Measurements from ENCODE around the gene SPATC1L.
A peak's percentile ranks its signal among the peaks of the same experiment; 100 is the strongest.

DNA sequence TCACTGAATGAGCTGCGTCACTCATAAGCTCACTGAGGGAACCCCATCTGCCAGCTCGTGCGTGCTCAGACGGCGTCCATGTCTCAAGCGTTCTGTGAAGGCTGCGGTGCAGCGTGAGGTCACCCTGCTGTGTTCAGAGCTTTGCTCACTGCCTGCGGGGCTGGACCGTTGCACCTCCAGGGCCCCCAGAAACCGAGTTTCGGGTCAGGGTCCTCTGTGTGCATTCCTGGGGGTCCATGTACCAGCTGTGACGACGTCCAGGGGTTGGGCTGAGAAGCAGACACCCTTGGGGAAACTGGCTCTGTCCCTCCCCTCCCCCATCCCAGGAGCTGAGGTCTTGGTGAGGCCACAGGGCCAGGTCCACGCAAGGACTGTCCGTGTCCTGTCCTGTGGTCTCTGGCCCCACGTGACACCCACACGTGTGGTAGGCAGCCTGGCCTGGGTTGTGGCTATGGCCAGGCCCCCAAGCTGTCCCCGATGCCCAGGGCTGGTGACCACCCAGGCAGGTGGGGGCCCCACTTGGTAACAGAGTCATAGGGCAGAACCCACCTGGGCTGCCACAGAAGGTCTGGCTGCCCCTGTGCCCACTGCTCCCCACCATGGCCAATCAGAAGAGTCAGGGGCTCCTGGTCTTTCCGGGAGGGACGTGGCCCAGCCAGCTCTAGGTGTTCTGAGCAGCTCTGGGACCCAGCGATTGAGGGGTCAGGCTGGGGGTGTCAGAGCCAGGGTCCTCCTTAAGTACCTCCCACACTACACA is 53.2 kb downstream of the SPATC1L start:
- TF ChIP-seq POLR2AphosphoS5 (IDR thresholded peaks at IDR 0.05; ENCODE audit: low read depth, low read length) (0 out of 2 replicates have a peak, but pooled peaks have one; percentile 18), TAF1 (IDR thresholded peaks at IDR 0.05; ENCODE audit: borderline replicate concordance, insufficient read depth, low read length) (no peak), SIN3A (IDR thresholded peaks at IDR 0.05; ENCODE audit: borderline replicate concordance, insufficient read depth, low read length) (no peak)
- TF ChIP-seq, protein P1, sequence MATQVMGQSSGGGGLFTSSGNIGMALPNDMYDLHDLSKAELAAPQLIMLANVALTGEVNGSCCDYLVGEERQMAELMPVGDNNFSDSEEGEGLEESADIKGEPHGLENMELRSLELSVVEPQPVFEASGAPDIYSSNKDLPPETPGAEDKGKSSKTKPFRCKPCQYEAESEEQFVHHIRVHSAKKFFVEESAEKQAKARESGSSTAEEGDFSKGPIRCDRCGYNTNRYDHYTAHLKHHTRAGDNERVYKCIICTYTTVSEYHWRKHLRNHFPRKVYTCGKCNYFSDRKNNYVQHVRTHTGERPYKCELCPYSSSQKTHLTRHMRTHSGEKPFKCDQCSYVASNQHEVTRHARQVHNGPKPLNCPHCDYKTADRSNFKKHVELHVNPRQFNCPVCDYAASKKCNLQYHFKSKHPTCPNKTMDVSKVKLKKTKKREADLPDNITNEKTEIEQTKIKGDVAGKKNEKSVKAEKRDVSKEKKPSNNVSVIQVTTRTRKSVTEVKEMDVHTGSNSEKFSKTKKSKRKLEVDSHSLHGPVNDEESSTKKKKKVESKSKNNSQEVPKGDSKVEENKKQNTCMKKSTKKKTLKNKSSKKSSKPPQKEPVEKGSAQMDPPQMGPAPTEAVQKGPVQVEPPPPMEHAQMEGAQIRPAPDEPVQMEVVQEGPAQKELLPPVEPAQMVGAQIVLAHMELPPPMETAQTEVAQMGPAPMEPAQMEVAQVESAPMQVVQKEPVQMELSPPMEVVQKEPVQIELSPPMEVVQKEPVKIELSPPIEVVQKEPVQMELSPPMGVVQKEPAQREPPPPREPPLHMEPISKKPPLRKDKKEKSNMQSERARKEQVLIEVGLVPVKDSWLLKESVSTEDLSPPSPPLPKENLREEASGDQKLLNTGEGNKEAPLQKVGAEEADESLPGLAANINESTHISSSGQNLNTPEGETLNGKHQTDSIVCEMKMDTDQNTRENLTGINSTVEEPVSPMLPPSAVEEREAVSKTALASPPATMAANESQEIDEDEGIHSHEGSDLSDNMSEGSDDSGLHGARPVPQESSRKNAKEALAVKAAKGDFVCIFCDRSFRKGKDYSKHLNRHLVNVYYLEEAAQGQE (IDR thresholded peaks at IDR 0.05; ENCODE audit: insufficient read depth in 1 of 2, low read depth in 2 of 2, low read length in 2 of 2), result no peak
